ENCODE results near the gene C1orf50. TPM values are rescaled to one million over a fixed set of nuclear protein-coding genes. Genes with fewer than 3 reads are reported as not detected.

Gene C1orf50
- total RNA-seq, 1 donor from 2014 or later, result 7.0 TPM

- intact Hi-C loops (cut with micrococcal nuclease), result no loop called here
These were observed 8.4 kb upstream of the C1orf50 start for GRCh38 chr1:42758641-42759040.

GRCh38 chr1:42759114-42759513, 7.9 kb upstream of the C1orf50 start:
- intact Hi-C loops (cut with micrococcal nuclease), result no loop called here

GRCh38 chr1:42761567-42761966, 5.5 kb upstream of the C1orf50 start:
- intact Hi-C loops (cut with micrococcal nuclease), result no loop called here

- intact Hi-C loops (cut with micrococcal nuclease), result no loop called here
These were observed 4.8 kb upstream of the C1orf50 start for GRCh38 chr1:42762269-42762668.

GRCh38 chr1:42765269-42765668, 1.8 kb upstream of the C1orf50 start:
- intact Hi-C loops (cut with micrococcal nuclease), result loop anchor here (5.0 kb wide), 1 partner anchor 157 kb away; no protein-coding TSS in a partner anchor

- intact Hi-C loops (cut with micrococcal nuclease), result loop anchor here (2.0 to 5.0 kb wide), 7 partner anchors 51 to 431 kb away; partner anchors contain the start of genes CCDC30, ERMAP, FOXJ3 and PPIH
These were observed 963 bp upstream of the C1orf50 start for GRCh38 chr1:42765832-42766740.

GRCh38 chr1:42767510-42768000, 506 bp downstream of the C1orf50 start:
- intact Hi-C loops (cut with micrococcal nuclease), result loop anchor here (1.0 to 5.0 kb wide), 9 partner anchors 49 to 433 kb away; partner anchors contain the start of genes CCDC30, CFAP57, EBNA1BP2 and ERMAP

GRCh38 chr1:42768172-42768571, 1.1 kb downstream of the C1orf50 start:
- intact Hi-C loops (cut with micrococcal nuclease), result loop anchor here (5.0 kb wide), 1 partner anchor 154 kb away; no protein-coding TSS in a partner anchor

GRCh38 chr1:42769811-42770210, 2.8 kb downstream of the C1orf50 start:
- intact Hi-C loops (cut with micrococcal nuclease), result loop anchor here (5.0 kb wide), 1 partner anchor 152 kb away; no protein-coding TSS in a partner anchor

GRCh38 chr1:42773420-42773819, 6.4 kb downstream of the C1orf50 start:
- intact Hi-C loops (cut with micrococcal nuclease), result no loop called here

GRCh38 chr1:42774928-42775526, 8.0 kb downstream of the C1orf50 start:
- intact Hi-C loops (cut with micrococcal nuclease), result no loop called here

GRCh38 chr1:42776502-42776901, 9.5 kb downstream of the C1orf50 start:
- intact Hi-C loops (cut with micrococcal nuclease), result no loop called here

GRCh38 chr1:42777852-42778251, 10.8 kb downstream of the C1orf50 start:
- intact Hi-C loops (cut with micrococcal nuclease), result loop anchor here (1.0 kb wide), 1 partner anchor 295 kb away; no protein-coding TSS in a partner anchor

- intact Hi-C loops (cut with micrococcal nuclease), result no loop called here
These were observed 12.7 kb downstream of the C1orf50 start for GRCh38 chr1:42779725-42780124.

GRCh38 chr1:42780176-42780575, 13.1 kb downstream of the C1orf50 start:
- intact Hi-C loops (cut with micrococcal nuclease), result no loop called here

- intact Hi-C loops (cut with micrococcal nuclease), result no loop called here
These were observed 16.0 kb downstream of the C1orf50 start for GRCh38 chr1:42783092-42783491.

GRCh38 chr1:42784547-42784945, 17.5 kb downstream of the C1orf50 start:
- intact Hi-C loops (cut with micrococcal nuclease), result loop anchor here (2.0 kb wide), 1 partner anchor 34 kb away; no protein-coding TSS in a partner anchor

GRCh38 chr1:42784946-42785693, 18.1 kb downstream of the C1orf50 start, which contains the start of gene TMEM269:
Gene TMEM269, plus strand, starts transcription at chr1:42784991. Its CDS starts 4,903 bp downstream, at chr1:42789894.
- intact Hi-C loops (cut with micrococcal nuclease), result loop anchor here (2.0 kb wide), 1 partner anchor 34 kb away; no protein-coding TSS in a partner anchor

- intact Hi-C loops (cut with micrococcal nuclease), result no loop called here
These were observed 19.0 kb downstream of the C1orf50 start for GRCh38 chr1:42786097-42786496.

- intact Hi-C loops (cut with micrococcal nuclease), result loop anchor here (1.0 kb wide), 1 partner anchor 9 kb away; no protein-coding TSS in a partner anchor
These were observed 21.0 kb downstream of the C1orf50 start for GRCh38 chr1:42788021-42788420.

GRCh38 chr1:42793824-42794223, 26.8 kb downstream of the C1orf50 start:
- intact Hi-C loops (cut with micrococcal nuclease), result no loop called here
